ENCODE results near the gene TRIML1. TPM values are rescaled to one million over a fixed set of nuclear protein-coding genes. Genes with fewer than 3 reads are reported as not detected.

TRIML1 gene
- total RNA-seq, 2 donors from 2014 or later, result not detected

DNA sequence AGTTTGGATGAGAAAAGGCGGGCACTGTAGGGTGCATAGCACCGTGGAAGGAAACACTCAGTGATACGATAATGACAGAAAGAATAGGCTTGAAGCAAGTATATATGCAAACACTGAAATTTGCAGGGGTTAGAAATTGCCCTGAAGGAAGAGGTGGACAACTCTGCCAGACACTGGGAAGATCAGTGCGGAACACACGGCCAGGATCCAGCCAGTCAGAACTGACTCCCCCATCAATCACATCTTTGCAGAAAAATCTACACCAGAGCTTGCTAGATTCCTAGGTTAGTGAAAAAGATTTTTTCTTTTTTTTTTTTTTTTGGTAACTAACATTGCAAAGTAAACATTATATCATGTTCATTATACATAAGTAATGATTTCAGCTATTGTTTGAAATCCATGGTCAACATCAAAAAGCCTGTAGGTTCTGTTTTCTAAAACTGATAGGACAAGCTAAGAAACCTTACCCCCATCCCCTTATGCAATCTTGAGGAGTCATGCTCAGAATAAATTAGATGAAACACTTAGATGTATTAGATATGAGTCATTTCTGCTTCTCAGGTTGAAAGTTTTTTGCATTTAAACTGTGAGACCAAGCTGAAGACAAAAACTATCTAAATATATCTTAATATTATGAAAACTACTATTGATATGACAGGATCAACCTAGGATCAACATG lies 38.9 kb downstream of the TRIML1 start:
- H3K27ac Mint-ChIP-seq, result no peak overlapping the region
- H3K27me3 Mint-ChIP-seq (ENCODE audit: insufficient read depth), result no peaks in the 10 kb centered on the region
- Histone ChIP-seq H3K9me3 (ENCODE audit: control insufficient read depth, low read length) (no peaks in the 10 kb centered on the region), H3K9ac (ENCODE audit: extremely low read depth, low read length, poor library complexity, severe bottlenecking) (no peak overlapping the region), H3K27me3 (ENCODE audit: control insufficient read depth, insufficient read depth, low read length, poor library complexity, severe bottlenecking) (no peaks in the 10 kb centered on the region), H3K4me1 (ENCODE audit: control insufficient read depth, insufficient read depth, low read length) (no peaks in the 10 kb centered on the region), H3K4me3 (ENCODE audit: low read length) (no peak overlapping the region), H3K27ac (ENCODE audit: low read depth, low read length) (no peak overlapping the region), H3K36me3 (ENCODE audit: control insufficient read depth, insufficient read depth, low read length) (no peaks in the 10 kb centered on the region)
- H3K36me3 Mint-ChIP-seq (ENCODE audit: low read depth), result no peaks in the 10 kb centered on the region
- TF ChIP-seq, protein P1, sequence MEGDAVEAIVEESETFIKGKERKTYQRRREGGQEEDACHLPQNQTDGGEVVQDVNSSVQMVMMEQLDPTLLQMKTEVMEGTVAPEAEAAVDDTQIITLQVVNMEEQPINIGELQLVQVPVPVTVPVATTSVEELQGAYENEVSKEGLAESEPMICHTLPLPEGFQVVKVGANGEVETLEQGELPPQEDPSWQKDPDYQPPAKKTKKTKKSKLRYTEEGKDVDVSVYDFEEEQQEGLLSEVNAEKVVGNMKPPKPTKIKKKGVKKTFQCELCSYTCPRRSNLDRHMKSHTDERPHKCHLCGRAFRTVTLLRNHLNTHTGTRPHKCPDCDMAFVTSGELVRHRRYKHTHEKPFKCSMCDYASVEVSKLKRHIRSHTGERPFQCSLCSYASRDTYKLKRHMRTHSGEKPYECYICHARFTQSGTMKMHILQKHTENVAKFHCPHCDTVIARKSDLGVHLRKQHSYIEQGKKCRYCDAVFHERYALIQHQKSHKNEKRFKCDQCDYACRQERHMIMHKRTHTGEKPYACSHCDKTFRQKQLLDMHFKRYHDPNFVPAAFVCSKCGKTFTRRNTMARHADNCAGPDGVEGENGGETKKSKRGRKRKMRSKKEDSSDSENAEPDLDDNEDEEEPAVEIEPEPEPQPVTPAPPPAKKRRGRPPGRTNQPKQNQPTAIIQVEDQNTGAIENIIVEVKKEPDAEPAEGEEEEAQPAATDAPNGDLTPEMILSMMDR (conservative IDR thresholded peaks at IDR 0.05), result no peak
- peaks cover 11% of the 10 kb centered on the region for H3K9me3 Mint-ChIP-seq
- no peak for DNase-seq
- no peaks in the 10 kb centered on the region for H3K4me1 Mint-ChIP-seq
- 83 to 95% methylated on average over 2 to 5 of the region's 5 CpGs for WGBS, 2 experiments (ENCODE audit: insufficient coverage in 1 of 2, insufficient read length in 1 of 2)
- H3K4me3 Mint-ChIP-seq, result no peak overlapping the region

DNA sequence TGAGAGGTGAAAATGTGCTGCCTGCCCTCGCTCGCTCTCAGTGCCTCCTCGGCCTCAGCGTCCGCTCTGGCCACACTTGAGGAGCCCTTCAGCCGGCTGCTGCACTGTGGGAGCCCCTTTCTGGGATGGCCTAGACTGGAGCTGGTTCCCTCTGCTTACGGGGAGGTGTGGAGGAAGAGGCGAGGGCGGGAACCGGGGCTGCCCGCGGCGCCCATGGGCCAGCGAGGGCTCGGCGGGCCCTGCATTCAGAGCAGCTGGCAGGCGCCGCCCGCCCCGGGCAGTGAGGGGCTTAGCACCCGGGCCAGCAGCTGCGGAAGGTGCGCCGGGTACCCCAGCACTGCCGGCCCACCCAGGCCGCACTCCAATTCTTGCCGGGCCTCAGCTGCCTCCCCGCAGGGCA lies 39.6 kb downstream of the TRIML1 start:
- TF ChIP-seq, protein P1 (conservative IDR thresholded peaks at IDR 0.05), result no peak
- DNase-seq, result no peak
- no peaks in the 10 kb centered on the region for H3K4me1 Mint-ChIP-seq
- no peak overlapping the region for H3K27ac Mint-ChIP-seq
- no peaks in the 10 kb centered on the region for H3K4me1 ChIP-seq (ENCODE audit: control insufficient read depth, insufficient read depth, low read length)
- no peaks in the 10 kb centered on the region for H3K27me3 ChIP-seq (ENCODE audit: control insufficient read depth, insufficient read depth, low read length, poor library complexity, severe bottlenecking)
- H3K27me3 Mint-ChIP-seq (ENCODE audit: insufficient read depth), result no peaks in the 10 kb centered on the region
- H3K9me3 Mint-ChIP-seq, result peaks cover 17% of the 10 kb centered on the region
- no peaks in the 10 kb centered on the region for H3K36me3 ChIP-seq (ENCODE audit: control insufficient read depth, insufficient read depth, low read length)
- no peak overlapping the region for H3K4me3 ChIP-seq (ENCODE audit: low read length)
- no peaks in the 10 kb centered on the region for H3K36me3 Mint-ChIP-seq (ENCODE audit: low read depth)
- no peak overlapping the region for H3K9ac ChIP-seq (ENCODE audit: extremely low read depth, low read length, poor library complexity, severe bottlenecking)
- H3K27ac ChIP-seq (ENCODE audit: low read depth, low read length), result no peak overlapping the region
- no peak overlapping the region for H3K4me3 Mint-ChIP-seq
- 92% methylated on average over 18 to 28 of the region's 28 CpGs for WGBS, 2 experiments (ENCODE audit: insufficient coverage in 1 of 2, insufficient read length in 1 of 2)
- H3K9me3 ChIP-seq (ENCODE audit: control insufficient read depth, low read length), result no peaks in the 10 kb centered on the region

DNA sequence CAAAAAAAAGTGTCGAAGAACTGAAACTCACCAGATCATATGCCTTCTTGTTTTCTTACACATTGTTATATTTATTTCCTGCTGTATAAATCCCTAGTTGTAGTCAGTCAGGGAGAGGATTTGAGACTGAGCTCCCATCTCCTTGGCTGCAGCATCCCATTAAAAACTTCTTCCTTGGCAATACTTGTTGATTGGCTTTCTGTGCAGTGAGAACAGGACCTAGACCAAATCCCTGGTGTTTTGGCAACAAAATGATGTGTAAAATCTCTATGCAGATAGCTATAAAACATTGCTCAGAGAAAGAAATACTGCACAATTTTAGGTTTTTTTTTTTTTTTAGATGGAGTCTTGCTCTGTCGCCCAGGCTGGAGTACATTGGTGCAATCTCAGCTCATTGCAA lies 47.9 kb downstream of the TRIML1 start:
- Mint-ChIP-seq H3K4me3 (no peak overlapping the region), H3K9me3 (peaks cover 11% of the 10 kb centered on the region), H3K36me3 (ENCODE audit: low read depth) (no peaks in the 10 kb centered on the region), H3K4me1 (no peaks in the 10 kb centered on the region), H3K27ac (no peak overlapping the region), H3K27me3 (ENCODE audit: insufficient read depth) (no peaks in the 10 kb centered on the region)
- H3K4me3 ChIP-seq (ENCODE audit: low read length), result no peak overlapping the region
- 83 to 94% methylated on average over 1 to 2 of the region's 2 CpGs for WGBS, 2 experiments (ENCODE audit: insufficient coverage in 1 of 2, insufficient read length in 1 of 2)
- TF ChIP-seq, protein P1 (conservative IDR thresholded peaks at IDR 0.05), result no peak
- no peaks in the 10 kb centered on the region for H3K27me3 ChIP-seq (ENCODE audit: control insufficient read depth, insufficient read depth, low read length, poor library complexity, severe bottlenecking)
- no peak overlapping the region for H3K27ac ChIP-seq (ENCODE audit: low read depth, low read length)
- H3K4me1 ChIP-seq (ENCODE audit: control insufficient read depth, insufficient read depth, low read length), result no peaks in the 10 kb centered on the region
- DNase-seq, result no peak
- no peaks in the 10 kb centered on the region for H3K9me3 ChIP-seq (ENCODE audit: control insufficient read depth, low read length)
- no peaks in the 10 kb centered on the region for H3K36me3 ChIP-seq (ENCODE audit: control insufficient read depth, insufficient read depth, low read length)
- no peak overlapping the region for H3K9ac ChIP-seq (ENCODE audit: extremely low read depth, low read length, poor library complexity, severe bottlenecking)

Data from endodermal cell (in vitro differentiated cells).